ENCODE results near the gene FBXO15.

- no peak for TF ChIP-seq POLR2A (IDR thresholded peaks at IDR 0.05)
- no peak for TF ChIP-seq CTCF (IDR thresholded peaks at IDR 0.05)
These were observed 39.2 kb downstream of the FBXO15 start for GRCh38 chr18:74108460-74108859.
